IPS-18a (cell line): ENCODE data around the gene RAI2.

Experiments used
- H3K27ac ChIP-seq: one replicate; pipeline ENCODE4 v1.5.1; 2013; ENCODE audit warnings: low read length
- H3K27me3 ChIP-seq: one replicate; pipeline ENCODE4 v1.6.1; 2013; ENCODE audit warnings: mild to moderate bottlenecking, low read length; ENCODE audit not compliant: control insufficient read depth, insufficient read depth
- H3K36me3 ChIP-seq: one replicate; pipeline ENCODE4 v1.6.1; 2013; ENCODE audit warnings: low read depth, low read length; ENCODE audit not compliant: control insufficient read depth
- H3K4me1 ChIP-seq: one replicate; pipeline ENCODE4 v1.6.1; 2013; ENCODE audit warnings: low read depth, low read length; ENCODE audit not compliant: control insufficient read depth
- H3K4me3 ChIP-seq: one replicate; pipeline ENCODE4 v1.5.1; 2013; ENCODE audit warnings: low read length
- H3K9ac ChIP-seq: one replicate; pipeline ENCODE4 v1.6.1; 2013; ENCODE audit warnings: mild to moderate bottlenecking, low read length, moderate library complexity
- H3K9me3 ChIP-seq: one replicate; pipeline ENCODE4 v1.6.1; 2013; ENCODE audit warnings: low read depth, low read length; ENCODE audit not compliant: control insufficient read depth

Gene RAI2

DNA sequence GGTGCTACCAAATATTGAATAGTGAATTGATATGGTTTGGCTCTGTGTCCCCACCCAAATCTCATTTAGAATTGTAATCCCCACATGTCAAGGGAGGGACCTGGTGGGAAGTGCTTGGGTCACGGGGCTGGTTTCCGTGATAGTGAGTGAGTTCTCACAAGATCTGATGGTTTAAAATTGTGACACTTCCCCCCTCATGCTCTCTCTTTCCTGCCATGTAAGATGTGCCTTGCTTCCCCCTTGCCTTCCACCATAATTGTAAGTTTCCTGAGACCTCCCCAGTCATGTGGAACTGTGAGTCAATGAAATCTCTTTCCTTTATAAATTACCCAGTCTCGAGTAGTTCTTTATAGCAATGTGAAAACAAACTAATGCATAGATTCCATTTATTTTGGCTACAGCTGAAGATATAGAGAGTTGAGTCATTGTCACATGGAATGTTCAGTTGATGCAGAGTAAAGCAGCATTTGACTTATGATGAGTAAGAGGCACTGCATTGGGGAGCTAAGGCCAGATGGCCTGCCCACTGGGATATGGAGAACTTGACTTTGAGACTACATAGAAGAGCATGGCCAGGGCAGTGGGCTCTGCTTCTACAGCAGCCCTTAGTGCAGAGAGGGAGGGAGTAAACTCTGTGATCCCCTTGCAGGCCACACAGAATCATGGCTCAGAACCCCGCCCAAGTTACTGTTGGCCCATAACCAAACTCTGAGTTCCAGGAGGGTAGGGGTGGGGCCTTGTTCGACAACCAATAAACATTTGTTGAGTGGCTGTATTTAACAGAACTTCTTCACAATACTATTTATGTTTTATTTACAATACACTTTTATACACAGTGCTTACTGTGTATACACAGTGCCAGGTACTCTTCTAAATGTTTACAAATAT is 34.2 kb downstream of the RAI2 start:
- Histone ChIP-seq H3K27me3 (no peaks in the 10 kb centered on the region), H3K4me3 (no peak overlapping the region), H3K27ac (no peak overlapping the region), H3K36me3 (no peaks in the 10 kb centered on the region), H3K4me1 (no peaks in the 10 kb centered on the region), H3K9me3 (peaks cover 10% of the 10 kb centered on the region), H3K9ac (no peak overlapping the region)

DNA sequence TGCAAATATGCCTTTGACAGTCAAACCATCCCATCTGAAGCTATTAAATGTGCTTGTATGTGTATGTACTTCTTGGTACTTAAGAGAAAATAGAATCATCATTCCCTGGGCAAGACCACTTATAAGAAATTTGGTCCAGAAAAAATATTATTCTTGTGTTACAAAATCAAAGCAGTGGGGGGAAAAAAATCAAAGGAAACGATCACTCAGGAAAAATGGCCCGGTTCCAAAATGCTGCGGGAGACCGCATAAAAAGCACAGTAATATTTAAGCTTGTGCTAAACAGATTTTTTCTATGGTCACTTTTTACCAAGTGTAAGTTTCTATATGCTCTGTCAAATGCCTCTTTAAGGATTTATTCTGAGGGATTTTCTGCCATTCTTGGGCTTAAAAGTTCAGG is 36.1 kb downstream of the RAI2 start:
- no peak overlapping the region for H3K4me3 ChIP-seq

DNA sequence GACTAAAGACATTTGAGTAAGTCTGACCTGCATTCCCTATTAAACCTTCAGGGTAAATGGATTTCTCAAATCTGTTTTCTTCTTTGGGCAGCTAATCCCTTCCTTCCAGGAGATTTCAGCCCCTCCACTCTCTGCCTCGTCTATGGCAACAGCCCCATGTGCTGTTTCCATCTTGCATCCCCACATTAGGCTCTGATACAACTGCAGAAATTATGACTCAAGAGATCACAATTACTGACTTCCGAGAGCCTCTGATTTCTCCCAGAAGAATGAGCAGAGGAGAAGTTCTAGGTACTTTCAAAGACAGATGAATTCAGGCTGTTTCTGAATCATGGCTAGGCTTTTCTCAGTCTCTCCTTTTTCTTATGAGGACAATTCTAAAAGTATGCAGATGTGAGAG is 38.7 kb downstream of the RAI2 start:
- Histone ChIP-seq H3K4me1 (no peaks in the 10 kb centered on the region), H3K4me3 (no peak overlapping the region), H3K27ac (no peak overlapping the region), H3K27me3 (no peaks in the 10 kb centered on the region), H3K9me3 (peaks cover 17% of the 10 kb centered on the region), H3K9ac (no peak overlapping the region), H3K36me3 (no peaks in the 10 kb centered on the region)

More for the DNA sequence above, 36.1 kb downstream of the RAI2 start:
- Histone ChIP-seq H3K9me3 (peaks cover 14% of the 10 kb centered on the region), H3K4me1 (no peaks in the 10 kb centered on the region), H3K9ac (no peak overlapping the region), H3K36me3 (no peaks in the 10 kb centered on the region), H3K27me3 (no peaks in the 10 kb centered on the region), H3K27ac (no peak overlapping the region)

- Histone ChIP-seq H3K4me3 (no peak overlapping the region), H3K4me1 (no peaks in the 10 kb centered on the region), H3K27ac (no peak overlapping the region), H3K36me3 (no peaks in the 10 kb centered on the region), H3K27me3 (no peaks in the 10 kb centered on the region), H3K9ac (no peak overlapping the region), H3K9me3 (peaks cover 17% of the 10 kb centered on the region)
Observed at GRCh38 chrX:17820100-17820499, 41.0 kb downstream of the RAI2 start.

DNA sequence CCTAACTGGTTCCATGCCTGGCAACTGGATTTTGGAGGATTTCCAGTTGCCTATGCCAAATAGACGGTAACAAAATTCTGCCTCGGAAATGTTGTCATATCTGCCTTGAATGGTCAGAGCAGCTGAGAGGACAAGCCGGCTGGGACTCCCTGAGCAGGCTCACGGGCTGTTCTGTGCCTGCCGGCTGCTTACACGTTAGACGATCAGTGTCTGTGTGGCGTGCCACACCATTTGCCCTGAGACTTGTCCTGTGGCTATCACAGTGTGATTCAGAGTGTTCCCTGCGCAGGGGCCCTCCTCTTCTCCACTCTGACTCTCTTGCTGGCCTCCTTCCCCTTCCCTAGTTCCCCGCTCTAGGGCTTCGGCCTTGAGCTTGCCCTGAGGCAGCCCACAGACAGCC is 42.4 kb downstream of the RAI2 start:
- Histone ChIP-seq H3K4me1 (no peaks in the 10 kb centered on the region), H3K27ac (no peak overlapping the region), H3K36me3 (no peaks in the 10 kb centered on the region), H3K9me3 (peaks cover 10% of the 10 kb centered on the region), H3K4me3 (no peak overlapping the region), H3K9ac (no peak overlapping the region), H3K27me3 (no peaks in the 10 kb centered on the region)

- Histone ChIP-seq H3K4me3 (no peak overlapping the region), H3K4me1 (no peaks in the 10 kb centered on the region), H3K27ac (no peak overlapping the region), H3K27me3 (no peaks in the 10 kb centered on the region), H3K9ac (no peak overlapping the region), H3K36me3 (no peaks in the 10 kb centered on the region), H3K9me3 (peaks cover 11% of the 10 kb centered on the region)
Observed at GRCh38 chrX:17817251-17817650, 43.8 kb downstream of the RAI2 start.

DNA sequence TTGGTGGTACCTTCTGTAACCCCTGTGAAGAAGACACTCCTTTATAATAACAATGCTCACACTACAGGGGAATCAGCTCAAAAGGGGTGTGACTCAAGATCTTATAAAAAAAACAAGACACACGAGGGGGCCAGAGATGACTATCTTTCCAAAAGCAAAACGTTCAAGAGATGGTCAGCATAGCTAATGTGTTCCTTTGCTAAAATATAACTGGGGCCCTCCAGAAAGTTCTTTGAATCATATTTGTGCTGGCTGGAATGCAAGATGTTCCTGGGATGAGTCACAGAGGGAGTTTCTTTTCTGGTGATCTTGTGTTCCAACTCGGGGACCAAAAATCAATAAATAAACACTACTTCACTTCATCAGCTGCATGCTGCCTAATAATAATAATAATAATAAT is 46.5 kb downstream of the RAI2 start:
- H3K9ac ChIP-seq = no peak overlapping the region
- no peaks in the 10 kb centered on the region for H3K4me1 ChIP-seq
- no peaks in the 10 kb centered on the region for H3K36me3 ChIP-seq
- no peaks in the 10 kb centered on the region for H3K27me3 ChIP-seq
- H3K9me3 ChIP-seq = peaks cover 5% of the 10 kb centered on the region
- no peak overlapping the region for H3K27ac ChIP-seq
- no peak overlapping the region for H3K4me3 ChIP-seq

GRCh38 chrX:17814059-17814458 is 47.0 kb downstream of the RAI2 start:
- Histone ChIP-seq H3K4me1 (no peaks in the 10 kb centered on the region), H3K27me3 (no peaks in the 10 kb centered on the region), H3K9me3 (peaks cover 7% of the 10 kb centered on the region), H3K4me3 (no peak overlapping the region), H3K9ac (no peak overlapping the region), H3K27ac (no peak overlapping the region), H3K36me3 (no peaks in the 10 kb centered on the region)

GRCh38 chrX:17813277-17813676 is 47.8 kb downstream of the RAI2 start:
- Histone ChIP-seq H3K36me3 (no peaks in the 10 kb centered on the region), H3K9me3 (peaks cover 11% of the 10 kb centered on the region), H3K27me3 (no peaks in the 10 kb centered on the region)

DNA sequence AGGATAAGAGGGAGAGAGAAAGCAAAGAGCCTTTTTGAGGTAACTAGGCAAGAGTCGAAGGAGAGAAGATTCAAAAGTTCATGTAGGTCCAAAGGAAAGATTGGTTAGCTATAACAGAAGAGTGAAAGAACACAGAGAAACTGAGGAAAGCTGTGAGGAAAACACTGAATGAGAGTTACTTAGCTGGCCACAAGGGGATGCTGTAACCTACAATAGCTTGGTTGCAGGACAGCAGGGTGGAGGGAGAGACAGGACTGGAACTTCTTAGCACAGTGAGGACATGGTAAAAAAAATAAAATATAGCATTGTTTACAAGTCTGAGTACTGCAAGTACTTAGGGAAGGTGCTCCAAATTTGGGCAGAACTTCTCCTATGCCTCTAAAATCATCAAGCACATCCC is 48.3 kb downstream of the RAI2 start:
- Histone ChIP-seq H3K4me3 (no peak overlapping the region), H3K27me3 (no peaks in the 10 kb centered on the region), H3K27ac (no peak overlapping the region), H3K9me3 (peaks cover 11% of the 10 kb centered on the region), H3K4me1 (no peaks in the 10 kb centered on the region), H3K36me3 (no peaks in the 10 kb centered on the region), H3K9ac (no peak overlapping the region)

More at GRCh38 chrX:17813277-17813676, 47.8 kb downstream of the RAI2 start:
- no peak overlapping the region for H3K4me3 ChIP-seq
- no peak overlapping the region for H3K9ac ChIP-seq
- H3K27ac ChIP-seq = no peak overlapping the region
- H3K4me1 ChIP-seq = no peaks in the 10 kb centered on the region

- Histone ChIP-seq H3K36me3 (no peaks in the 10 kb centered on the region), H3K9me3 (peaks cover 14% of the 10 kb centered on the region), H3K4me1 (no peaks in the 10 kb centered on the region), H3K4me3 (no peak overlapping the region), H3K27me3 (no peaks in the 10 kb centered on the region), H3K9ac (no peak overlapping the region), H3K27ac (no peak overlapping the region)
Observed at GRCh38 chrX:17809984-17810383, 51.1 kb downstream of the RAI2 start.

GRCh38 chrX:17809273-17809672 is 51.8 kb downstream of the RAI2 start:
- H3K36me3 ChIP-seq = no peaks in the 10 kb centered on the region
- no peak overlapping the region for H3K27ac ChIP-seq
- no peaks in the 10 kb centered on the region for H3K4me1 ChIP-seq
- no peaks in the 10 kb centered on the region for H3K27me3 ChIP-seq
- H3K4me3 ChIP-seq = no peak overlapping the region
- H3K9ac ChIP-seq = no peak overlapping the region
- H3K9me3 ChIP-seq = peaks cover 14% of the 10 kb centered on the region
